ENCODE measurements around the gene GLYR1. TPM values are rescaled to one million over a fixed set of nuclear protein-coding genes. Genes with fewer than 3 reads are reported as not detected.

The GLYR1 gene
- total and polyA plus RNA-seq, 2 of the 4 experiments (the other 2 are of a cell fraction): 26.0 to 54.2 TPM

DNA sequence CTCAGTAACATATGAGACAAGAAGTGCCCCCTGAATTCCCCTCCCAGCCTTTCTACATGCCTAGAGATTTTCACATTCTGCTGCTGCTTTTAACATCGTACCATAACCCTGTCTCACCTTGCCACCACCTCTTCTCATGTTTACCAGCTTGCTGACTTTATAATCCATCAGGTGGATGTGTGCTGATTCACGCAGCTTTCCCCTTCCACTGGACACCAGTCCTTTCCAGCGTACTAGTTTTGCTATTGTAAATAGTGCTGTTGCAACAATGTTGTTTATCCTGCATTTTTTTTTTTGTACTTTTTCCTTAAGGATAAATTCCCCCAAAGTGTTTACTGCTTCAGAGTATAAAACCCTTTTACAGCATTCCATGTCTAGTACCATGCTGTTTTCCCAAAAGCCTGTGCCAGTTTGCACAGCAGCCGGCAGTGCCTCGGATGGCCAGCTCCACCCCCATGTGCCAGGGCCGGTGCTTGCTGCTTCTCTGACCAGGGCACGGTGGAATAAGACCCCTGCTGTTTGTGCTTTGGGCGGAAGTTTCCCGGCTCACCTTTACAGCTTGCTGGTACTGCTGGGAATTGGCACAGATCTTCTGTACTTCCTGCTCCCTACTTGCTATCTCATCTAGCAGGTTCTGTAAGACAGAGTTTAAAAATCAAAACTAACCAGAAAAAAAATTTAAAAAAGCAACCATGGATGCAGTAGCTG is 41.5 kb upstream of the GLYR1 start:
- H4K5ac ChIP-seq (ENCODE audit: low read depth, low read length): no peak overlapping the region
- no peaks in the 10 kb centered on the region; the same call in 1 of the 2 replicates for H3K9me1 ChIP-seq (ENCODE audit: insufficient read depth, low read length)
- no peak overlapping the region for H3K27ac ChIP-seq (ENCODE audit: insufficient read depth, low read length)
- H3K56ac ChIP-seq (ENCODE audit: extremely low read depth, insufficient read depth, low read length): no peak overlapping the region
- no peak overlapping the region for H2BK20ac ChIP-seq (ENCODE audit: low read depth, low read length)
- ChIA-PET CTCF (interaction anchor here (0.7 kb wide), 1 partner anchor 43 kb away, joined by 3 read pairs; no protein-coding TSS in a partner anchor), POLR2A (ENCODE audit: unreplicated experiment) (no interaction called here)
- DNase-seq (no peak), ATAC-seq (ENCODE audit: low read depth) (no peak)
- H2BK5ac ChIP-seq (ENCODE audit: low read depth, low read length, poor library complexity, severe bottlenecking): no peak overlapping the region
- H3K79me1 ChIP-seq (ENCODE audit: low read depth in 1 of 2, low read length in 2 of 2): peaks cover 0 to 4% of the 10 kb centered on the region in 2 experiments; a peak in 1 of 4 replicates
- WGBS, 2 experiments (ENCODE audit: extremely low coverage in 2 of 2, insufficient read length in 1 of 2): 90% methylated on average over 3 of the region's 9 CpGs; no CpG with 5 or more reads in 1 of the 2 experiments
- peaks cover 8% of the 10 kb centered on the region for H3K4me1 ChIP-seq (ENCODE audit: control insufficient read depth, insufficient read depth, low read length)
- no peak overlapping the region for H2BK120ac ChIP-seq (ENCODE audit: low read depth, low read length)
- no peak overlapping the region for H3K23ac ChIP-seq (ENCODE audit: low read depth, low read length)
- H4K91ac ChIP-seq (ENCODE audit: insufficient read depth, low read depth, low read length): no peak overlapping the region
- no peaks in the 10 kb centered on the region for H3K27me3 ChIP-seq (ENCODE audit: control insufficient read depth, insufficient read depth, low read length)
- dilution Hi-C loops (cut with HindIII; ENCODE audit: low sequenced_read_pairs, unreplicated experiment) (no loop called here), in situ Hi-C loops (cut with MboI; ENCODE audit: low sequenced_read_pairs) (loop anchor here (10.0 kb wide), 1 partner anchor 56 kb away; no protein-coding TSS in a partner anchor), intact Hi-C loops (cut with micrococcal nuclease) (no loop called here)
- no peak overlapping the region for H3K9ac ChIP-seq (ENCODE audit: low read depth, low read length)
- H2AK5ac ChIP-seq (ENCODE audit: low read depth, low read length): no peak overlapping the region
- no peak overlapping the region for H3K18ac ChIP-seq (ENCODE audit: low read depth, low read length)
- no peak overlapping the region for H2AFZ ChIP-seq (replicated peaks; ENCODE audit: low read length, poor library complexity)
- no peak overlapping the region for H2BK15ac ChIP-seq (ENCODE audit: low read depth, low read length)
- no peak overlapping the region for H4K8ac ChIP-seq (ENCODE audit: low read depth in 2 of 2, low read length in 2 of 2)
- H3K4me3 ChIP-seq (ENCODE audit: insufficient read depth, low read depth, low read length): no peak overlapping the region
- H3K4me2 ChIP-seq (ENCODE audit: low read depth, low read length): no peak overlapping the region
- H2AK9ac ChIP-seq (replicated peaks; ENCODE audit: low read depth, low read length, poor library complexity): no peak overlapping the region
- peaks cover 34% of the 10 kb centered on the region for H3K36me3 ChIP-seq (ENCODE audit: control insufficient read depth, insufficient read depth, low read length)
- H3K14ac ChIP-seq (replicated peaks; ENCODE audit: low read depth, low read length): no peak overlapping the region
- H4K20me1 ChIP-seq (ENCODE audit: insufficient read depth, low read length): no peaks in the 10 kb centered on the region; the same call in 1 of the 2 replicates
- TF ChIP-seq MAFK (IDR thresholded peaks at IDR 0.05; ENCODE audit: low read depth, low read length) (no peak), MAZ (IDR thresholded peaks at IDR 0.05; ENCODE audit: borderline replicate concordance, low read depth, low read length) (no peak), NFE2L2 (IDR thresholded peaks at IDR 0.05; ENCODE audit: low read depth, low read length) (no peak), CHD1 (IDR thresholded peaks at IDR 0.05; ENCODE audit: low read depth, low read length) (no peak), RFX5 (IDR thresholded peaks at IDR 0.05; ENCODE audit: low read depth, low read length) (no peak), BHLHE40 (IDR thresholded peaks at IDR 0.05; ENCODE audit: low read depth, low read length) (no peak)
- TF ChIP-seq, protein P1, sequence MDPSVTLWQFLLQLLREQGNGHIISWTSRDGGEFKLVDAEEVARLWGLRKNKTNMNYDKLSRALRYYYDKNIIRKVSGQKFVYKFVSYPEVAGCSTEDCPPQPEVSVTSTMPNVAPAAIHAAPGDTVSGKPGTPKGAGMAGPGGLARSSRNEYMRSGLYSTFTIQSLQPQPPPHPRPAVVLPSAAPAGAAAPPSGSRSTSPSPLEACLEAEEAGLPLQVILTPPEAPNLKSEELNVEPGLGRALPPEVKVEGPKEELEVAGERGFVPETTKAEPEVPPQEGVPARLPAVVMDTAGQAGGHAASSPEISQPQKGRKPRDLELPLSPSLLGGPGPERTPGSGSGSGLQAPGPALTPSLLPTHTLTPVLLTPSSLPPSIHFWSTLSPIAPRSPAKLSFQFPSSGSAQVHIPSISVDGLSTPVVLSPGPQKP (IDR thresholded peaks at IDR 0.05; ENCODE audit: borderline replicate concordance, low read depth, low read length): no peak
- TF ChIP-seq, protein P2, sequence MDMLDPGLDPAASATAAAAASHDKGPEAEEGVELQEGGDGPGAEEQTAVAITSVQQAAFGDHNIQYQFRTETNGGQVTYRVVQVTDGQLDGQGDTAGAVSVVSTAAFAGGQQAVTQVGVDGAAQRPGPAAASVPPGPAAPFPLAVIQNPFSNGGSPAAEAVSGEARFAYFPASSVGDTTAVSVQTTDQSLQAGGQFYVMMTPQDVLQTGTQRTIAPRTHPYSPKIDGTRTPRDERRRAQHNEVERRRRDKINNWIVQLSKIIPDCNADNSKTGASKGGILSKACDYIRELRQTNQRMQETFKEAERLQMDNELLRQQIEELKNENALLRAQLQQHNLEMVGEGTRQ (IDR thresholded peaks at IDR 0.05; ENCODE audit: low read depth, low read length): no peak
- no peak overlapping the region for H3K4ac ChIP-seq (ENCODE audit: low read depth, low read length)
- BruUV-seq (replicated peaks): no TSS peak
- H3K9me3 ChIP-seq (ENCODE audit: control insufficient read depth, insufficient read depth, low read length): no peaks in the 10 kb centered on the region
